Body of pancreas (tissue), 4 donors: ENCODE data around the gene IFT122.

Experiments
- POLR2A ChIP-seq, 3 donors: fragments of 450-650 bp; IDR thresholded peaks; one replicate each; pipeline ENCODE4 v1.6.1; 2016; ENCODE audit warnings: antibody characterized with exemption in 3 of 3, mild to moderate bottlenecking in 2 of 3
- TF ChIP-seq, protein P1 (sequence below), 7 experiments: fragments of 450-650 bp in 4 of 7; fragments of 200-600 bp in 3 of 7; sonication (generic) in 3 of 7; IDR thresholded peaks; one replicate each; pipeline ENCODE4 v1.5.1; 2016 to 2019; ENCODE audit warnings: antibody characterized with exemption in 7 of 7

DNA sequence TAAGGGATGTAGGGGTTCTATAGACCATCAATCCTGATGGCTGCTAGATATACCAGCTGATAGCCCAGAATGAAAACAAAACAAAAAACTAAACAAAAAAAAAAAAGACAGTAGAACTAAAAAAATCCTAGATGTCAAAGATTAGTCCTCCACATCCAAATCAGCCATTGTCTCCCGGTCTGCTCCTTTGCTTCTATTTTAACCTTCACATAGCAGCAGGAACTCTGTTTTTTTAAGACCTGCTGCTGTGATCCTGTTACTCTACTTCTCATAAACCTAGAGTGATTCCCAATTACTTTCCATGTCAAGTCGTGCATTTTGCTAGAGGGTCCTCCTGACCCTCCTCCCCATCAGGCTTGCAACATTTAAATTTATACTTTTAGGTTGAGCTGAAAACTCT, 2.5 kb downstream of the IFT122 start:
- TF ChIP-seq, protein P1, sequence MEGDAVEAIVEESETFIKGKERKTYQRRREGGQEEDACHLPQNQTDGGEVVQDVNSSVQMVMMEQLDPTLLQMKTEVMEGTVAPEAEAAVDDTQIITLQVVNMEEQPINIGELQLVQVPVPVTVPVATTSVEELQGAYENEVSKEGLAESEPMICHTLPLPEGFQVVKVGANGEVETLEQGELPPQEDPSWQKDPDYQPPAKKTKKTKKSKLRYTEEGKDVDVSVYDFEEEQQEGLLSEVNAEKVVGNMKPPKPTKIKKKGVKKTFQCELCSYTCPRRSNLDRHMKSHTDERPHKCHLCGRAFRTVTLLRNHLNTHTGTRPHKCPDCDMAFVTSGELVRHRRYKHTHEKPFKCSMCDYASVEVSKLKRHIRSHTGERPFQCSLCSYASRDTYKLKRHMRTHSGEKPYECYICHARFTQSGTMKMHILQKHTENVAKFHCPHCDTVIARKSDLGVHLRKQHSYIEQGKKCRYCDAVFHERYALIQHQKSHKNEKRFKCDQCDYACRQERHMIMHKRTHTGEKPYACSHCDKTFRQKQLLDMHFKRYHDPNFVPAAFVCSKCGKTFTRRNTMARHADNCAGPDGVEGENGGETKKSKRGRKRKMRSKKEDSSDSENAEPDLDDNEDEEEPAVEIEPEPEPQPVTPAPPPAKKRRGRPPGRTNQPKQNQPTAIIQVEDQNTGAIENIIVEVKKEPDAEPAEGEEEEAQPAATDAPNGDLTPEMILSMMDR (IDR thresholded peaks at IDR 0.05) = no peak
- TF ChIP-seq POLR2A (IDR thresholded peaks at IDR 0.05) = no peak
